HL-60 (cell line): Measurements from ENCODE around the gene TRAP1.

Source experiments
- CTCF ChIP-seq: IDR thresholded peaks from one replicate; pipeline ENCODE4 v1.5.1; 2011; ENCODE audit warnings: low read length, control low read depth, inconsistent platforms; ENCODE audit not compliant: insufficient read depth
- GABPA ChIP-seq: IDR thresholded peaks from 2 replicates; pipeline ENCODE4 v1.6.1; 2012; ENCODE audit warnings: low read depth
- REST ChIP-seq: IDR thresholded peaks from 2 replicates; pipeline ENCODE4 v1.6.1; 2012; ENCODE audit warnings: low read depth; ENCODE audit not compliant: insufficient replicate concordance

- TF ChIP-seq CTCF (no peak), GABPA (no peak), REST (no peak)
Measured at GRCh38 chr16:3668626-3669025, 48.7 kb downstream of the TRAP1 start.
